HG02970 (cell line): Measurements from ENCODE around the gene GSTM3.
"Not testable (repeated sequence)": the region's sequence is repeated elsewhere in the genome, so short reads cannot be mapped to it uniquely, and the experiment has no call there.

Source experiments
- ATAC-seq: cut with Tn5 transposase; IDR thresholded peaks from one replicate; pipeline ENCODE4 v1.9.1; 2021; ENCODE audit warnings: mild to moderate bottlenecking, moderate library complexity, moderate number of reproducible peaks; ENCODE audit not compliant: unreplicated experiment, low FRiP score

The GSTM3 gene

DNA sequence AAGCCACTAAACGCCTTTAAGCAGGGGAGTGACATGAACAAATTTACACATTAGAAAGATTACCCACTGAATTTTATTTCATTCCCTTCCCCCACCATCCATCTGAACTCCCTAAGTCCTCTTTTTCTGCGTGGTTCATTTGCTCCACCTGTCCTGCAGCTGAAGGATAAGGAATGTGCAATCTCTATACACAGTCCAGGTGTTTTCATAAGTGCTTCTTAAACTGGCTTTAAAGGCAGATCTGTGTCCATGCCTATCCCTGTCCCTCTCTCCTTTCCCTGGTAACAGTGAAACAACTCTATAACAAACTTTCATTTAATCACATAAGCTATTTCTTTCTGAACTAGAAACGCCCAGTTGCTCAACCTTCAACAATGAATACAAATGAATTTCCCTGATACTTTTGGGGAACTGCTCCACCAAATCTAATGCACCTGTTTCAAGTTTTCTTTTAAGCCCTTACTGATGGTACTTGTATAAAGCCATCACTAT, 8.4 kb downstream of the GSTM3 start:
- no peak for ATAC-seq

DNA sequence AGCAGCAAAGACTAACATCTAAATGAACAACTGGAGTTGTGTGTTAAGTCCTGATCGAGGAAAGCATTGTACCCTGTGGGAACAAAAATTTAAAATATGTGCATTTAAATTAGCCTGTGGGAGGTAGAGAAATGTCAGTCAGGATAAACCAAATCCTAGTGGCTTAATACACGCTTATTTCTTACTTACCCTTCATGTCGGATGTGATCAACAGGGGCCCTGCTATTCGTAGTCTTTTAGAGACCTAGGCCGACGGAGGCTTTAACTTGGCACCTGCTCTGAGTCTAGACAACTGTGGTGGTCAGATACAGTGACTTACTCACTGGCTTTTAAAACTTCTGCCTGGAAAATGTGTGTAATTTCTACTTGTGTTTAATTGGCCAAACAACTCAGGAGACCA, 10.2 kb downstream of the GSTM3 start:
- no peak for ATAC-seq

DNA sequence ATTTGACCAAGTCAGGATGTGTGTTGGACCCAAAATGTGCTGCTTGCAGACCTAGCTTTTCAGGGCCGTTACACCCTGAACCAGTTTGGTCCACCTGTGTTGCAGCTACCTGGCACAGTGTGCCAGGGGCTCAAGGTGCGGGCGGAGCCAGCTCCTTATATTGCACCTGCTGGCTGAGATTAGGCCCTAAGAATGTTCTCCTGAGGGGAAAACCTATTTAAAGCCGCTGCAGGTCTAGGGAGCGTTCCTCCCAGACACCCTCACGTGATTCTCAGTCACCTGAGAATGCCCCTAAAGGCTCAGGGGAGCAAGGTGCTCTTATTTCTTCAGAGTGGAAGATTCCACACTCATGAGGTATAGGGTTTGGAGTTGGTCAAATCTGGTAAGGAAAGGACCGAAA, 12.0 kb downstream of the GSTM3 start:
- ATAC-seq, result no peak

DNA sequence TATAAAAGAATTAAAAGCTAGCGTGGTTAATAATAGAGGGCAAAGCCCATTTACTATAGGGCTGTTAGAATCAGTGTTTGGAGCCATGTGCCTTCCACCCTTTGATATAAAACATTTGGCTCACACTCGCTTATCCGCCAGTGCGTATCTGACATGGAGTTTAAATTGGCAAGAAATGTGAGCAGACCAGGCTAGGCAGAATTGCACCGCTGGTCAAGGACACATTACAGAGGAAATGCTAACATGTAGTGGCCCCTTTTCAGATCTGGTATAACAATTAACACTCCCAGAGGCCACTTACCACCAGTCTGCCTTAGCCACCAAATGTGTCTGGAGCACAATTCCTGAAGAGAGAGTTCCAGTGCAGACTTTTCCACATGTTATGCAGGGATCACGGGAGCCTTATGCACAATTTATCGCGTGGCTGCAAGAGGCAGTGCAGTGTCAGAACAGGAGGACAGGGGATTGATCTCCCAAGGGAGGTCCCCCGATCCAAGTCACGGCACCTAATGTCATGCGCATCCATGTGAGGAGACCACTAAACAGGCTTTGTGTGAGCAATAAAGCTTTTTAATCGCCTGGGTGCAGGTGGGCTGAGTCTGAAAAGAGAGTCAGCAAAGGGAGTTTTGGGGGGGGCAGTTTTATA, 14.0 kb downstream of the GSTM3 start:
- ATAC-seq, result no peak

DNA sequence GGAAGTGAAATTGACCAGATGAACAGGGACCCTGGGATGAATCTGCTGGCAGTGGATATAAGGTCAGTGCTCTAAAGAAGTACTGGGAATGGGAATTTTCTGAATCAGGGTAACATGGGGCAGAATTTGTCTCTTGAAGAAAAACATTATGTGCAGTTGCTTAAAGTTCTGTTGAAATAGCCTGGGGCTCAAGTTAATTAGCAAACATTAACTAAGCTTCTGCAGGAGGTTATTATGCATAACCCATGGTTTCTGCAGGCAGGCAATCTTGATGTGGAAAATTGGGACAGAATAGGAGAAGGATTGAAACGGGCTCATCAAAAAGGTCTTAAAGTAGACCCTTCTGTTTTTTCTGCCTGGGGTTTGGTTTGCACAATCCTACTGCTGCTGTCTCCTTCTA, 14.8 kb downstream of the GSTM3 start:
- ATAC-seq, result no peak

DNA sequence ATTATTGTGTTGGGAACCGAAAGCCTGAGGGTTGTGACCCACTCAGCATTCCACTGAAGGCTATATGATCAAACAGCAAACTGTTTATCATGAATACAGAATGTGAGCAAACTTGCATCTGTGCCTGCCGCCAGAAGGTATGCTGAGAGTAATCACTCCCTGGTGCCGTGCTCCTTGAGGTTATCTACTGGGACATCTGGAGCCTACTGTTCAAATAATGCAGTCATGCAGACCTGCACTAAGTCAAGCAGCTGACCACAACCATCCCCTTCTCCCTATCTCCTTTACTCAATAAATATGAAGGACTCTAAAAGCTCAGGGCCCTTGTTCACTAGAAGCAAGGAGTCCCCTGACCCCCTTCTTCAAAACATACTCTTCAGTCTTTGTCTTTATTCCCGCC, 15.3 kb downstream of the GSTM3 start:
- ATAC-seq, result no peak

DNA sequence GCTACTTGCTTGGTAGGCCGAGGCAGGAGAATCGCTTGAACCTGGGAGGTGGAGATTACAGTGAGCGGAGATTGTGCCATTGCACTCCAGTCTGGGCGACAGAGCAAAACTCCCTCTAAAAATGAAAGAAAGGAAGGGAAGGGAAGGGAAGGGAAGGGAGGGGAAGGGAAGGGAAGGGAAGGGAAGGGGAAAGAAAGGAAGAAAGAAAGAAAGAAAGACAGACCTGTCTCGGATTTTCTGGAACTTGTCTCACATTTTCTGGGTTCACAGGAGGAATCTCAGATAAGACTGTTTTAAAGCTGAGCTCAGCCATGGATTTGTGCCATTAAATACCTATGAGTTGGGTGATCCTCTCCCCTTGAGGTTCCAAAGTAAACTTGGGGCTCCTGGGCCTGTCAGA, 15.9 kb downstream of the GSTM3 start:
- ATAC-seq, result no peak

DNA sequence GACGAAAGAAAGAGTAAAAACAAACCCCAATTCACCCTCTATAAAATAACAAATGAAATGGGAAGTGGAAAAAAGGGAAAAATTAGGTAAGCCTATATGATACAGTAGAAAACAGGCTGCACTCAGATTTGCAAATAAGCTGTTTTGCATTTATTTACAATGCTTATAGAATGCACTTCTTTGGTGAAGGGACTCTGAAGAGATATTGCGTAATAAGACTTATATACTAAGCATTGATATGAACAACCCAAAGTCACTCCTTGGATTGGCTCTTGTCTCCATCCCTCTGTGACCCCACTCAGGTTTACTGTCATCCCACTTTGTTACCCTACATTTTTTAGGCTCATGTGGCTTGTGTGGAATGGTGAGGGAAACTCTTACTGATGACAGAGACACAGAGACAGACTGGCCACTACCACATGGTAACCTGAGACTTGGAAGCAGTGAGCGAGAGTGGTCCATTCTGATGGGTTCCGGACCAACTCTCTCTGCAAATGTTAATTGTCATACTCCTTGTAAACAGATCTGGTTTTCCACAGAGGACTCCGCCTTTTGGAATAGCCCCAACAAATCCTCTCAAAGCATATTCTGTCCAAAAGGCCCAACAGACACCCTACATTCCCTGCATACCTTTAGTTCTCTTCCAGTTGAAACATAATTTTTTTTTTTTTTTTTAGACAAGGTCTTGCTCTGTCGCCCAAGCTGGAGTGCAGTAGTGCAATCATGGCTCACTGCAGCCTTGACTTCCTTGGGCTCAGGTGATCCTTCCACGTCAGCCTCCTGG, 17.7 kb downstream of the GSTM3 start:
- ATAC-seq, result no peak

DNA sequence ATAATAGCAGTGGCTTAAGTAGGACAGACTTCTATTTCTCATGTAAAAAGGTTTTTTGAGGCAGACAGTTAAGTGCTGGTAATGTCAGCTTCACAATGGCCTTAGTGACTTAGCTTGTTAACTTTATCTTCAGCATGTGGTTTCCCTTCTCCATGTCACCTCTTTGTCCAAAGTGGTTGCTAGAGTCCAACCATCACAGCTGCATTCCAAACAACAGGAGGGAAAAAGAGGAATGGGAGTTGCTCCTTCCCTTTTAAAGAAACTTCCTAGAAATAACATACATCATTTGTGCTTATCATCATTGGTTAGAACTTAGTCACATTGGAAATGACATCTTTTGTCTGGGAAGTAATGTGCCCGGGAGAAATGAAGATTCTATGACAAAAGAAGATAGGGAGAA, 18.9 kb downstream of the GSTM3 start:
- no peak for ATAC-seq

DNA sequence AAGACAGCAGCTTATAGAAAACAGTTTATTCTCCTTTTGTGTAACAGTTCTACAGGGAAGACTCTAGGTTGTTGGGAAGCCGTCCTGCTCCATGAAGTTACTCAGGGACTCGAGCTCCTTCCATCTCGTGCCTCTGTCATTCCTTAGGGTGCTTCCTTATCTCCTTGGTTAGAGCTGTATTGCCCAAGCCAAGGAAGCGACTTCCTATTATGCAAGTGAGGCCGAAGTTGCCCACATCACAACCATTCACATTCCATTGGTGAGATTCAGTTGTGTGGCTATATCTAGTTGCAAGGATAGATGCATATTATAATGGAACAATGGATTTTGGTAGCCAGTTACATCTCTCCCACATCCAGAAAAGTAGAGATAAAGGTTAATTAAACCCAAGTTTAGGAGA, 19.8 kb downstream of the GSTM3 start:
- ATAC-seq, result no peak

DNA sequence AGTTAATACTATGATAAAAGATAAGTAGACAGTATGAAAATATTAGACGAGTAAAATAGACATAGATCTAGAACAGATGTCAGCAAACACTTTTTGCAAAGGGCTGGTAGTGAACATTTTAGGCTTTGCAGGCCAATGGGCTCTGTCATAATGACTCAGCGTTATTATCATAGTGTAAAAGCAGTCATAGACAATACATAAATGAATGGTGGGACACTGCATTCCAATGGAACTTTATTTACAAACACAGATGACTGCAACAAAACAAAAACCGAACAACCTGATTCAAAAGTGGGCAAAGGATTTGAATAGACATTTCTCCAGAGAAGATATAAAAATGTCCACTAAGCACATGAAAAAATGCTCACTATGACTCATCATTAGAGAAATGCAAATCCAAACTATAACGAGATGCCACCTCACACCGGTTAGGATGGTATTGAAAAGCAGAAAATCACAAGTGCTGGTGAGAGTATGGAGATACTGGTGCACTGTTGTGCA, 21.5 kb downstream of the GSTM3 start:
- ATAC-seq, result no peak

DNA sequence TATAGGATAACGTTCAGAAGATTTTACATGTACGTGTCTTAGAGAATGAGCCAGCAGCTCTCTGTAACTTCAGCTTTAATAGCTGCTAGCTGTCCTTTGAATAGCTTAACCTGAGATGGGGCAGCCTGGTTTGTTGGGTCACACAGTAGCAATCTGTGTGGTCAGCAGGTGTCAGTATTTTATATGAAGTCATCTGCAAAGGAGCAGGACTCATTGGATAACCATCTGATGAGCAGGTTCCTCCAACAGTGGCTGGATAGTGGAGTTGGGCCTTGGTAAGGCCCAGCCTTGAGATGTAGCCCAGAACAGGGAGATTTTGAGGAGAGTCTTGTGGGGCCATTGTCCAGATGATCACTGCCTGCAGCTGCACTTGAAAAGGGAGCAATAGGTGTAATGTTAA, 22.3 kb downstream of the GSTM3 start:
- no peak for ATAC-seq

DNA sequence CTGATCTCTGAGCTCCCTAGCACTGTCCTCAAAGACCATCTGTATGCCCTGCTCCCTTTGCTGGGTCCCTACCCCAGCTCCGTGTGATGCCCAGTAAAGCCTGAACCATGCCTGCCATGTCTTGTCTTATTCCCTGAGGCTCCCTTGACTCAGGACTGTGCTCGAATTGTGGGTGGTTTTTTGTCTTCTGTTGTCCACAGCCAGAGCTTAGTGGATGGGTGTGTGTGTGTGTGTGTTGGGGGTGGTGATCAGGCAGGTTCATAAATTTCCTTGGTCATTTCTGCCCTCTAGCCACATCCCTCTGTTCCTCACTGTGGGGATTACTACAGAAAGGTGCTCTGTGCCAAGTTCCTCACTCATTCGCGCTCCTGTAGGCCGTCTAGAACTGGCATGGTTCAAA, 23.1 kb downstream of the GSTM3 start:
- ATAC-seq, result no peak

DNA sequence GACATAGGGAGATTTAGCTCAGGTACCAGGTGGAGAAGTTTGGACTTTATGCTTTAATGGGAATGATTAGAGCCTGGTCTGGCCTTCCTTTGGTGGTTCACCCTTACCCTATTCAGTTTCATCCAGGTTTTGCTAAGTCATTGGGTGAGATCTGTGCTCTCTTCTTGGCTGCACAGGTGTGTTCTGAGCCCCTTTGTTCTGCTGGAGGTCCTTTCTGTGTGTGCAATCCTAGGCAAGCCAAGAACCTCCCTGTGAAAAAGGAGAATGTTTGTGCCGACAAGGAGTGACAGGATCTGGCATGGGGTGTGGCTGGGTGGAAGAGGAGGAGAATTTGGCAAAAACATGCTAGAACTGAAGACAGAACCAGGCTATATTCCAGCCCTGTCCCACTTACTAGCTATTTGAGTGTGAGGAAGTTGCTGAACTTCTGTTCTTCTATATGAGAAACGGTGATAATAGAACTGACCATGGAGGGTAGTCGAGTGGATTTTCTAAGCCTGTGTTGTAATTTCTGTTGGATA, 24.2 kb downstream of the GSTM3 start:
- no peak for ATAC-seq

DNA sequence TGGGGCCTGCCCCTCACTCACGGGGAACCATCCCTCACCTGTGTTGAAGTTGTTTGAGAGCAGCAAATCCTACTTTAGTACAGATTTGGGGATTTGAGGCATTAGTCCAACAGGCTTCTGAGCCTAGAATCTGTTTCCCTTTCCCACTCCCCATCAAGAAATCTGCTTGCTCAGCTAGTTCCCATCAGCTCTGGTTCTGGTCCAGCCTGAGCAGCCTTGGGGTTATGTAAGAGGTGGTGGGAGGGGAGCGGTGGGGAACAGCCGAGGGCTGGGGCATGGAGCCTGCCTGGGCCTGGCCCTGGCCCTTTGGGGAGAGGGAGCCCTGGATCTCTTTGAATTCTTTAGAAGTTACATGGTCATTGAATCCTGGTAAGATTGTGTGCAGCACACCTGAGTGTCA, 24.7 kb downstream of the GSTM3 start:
- no peak for ATAC-seq

DNA sequence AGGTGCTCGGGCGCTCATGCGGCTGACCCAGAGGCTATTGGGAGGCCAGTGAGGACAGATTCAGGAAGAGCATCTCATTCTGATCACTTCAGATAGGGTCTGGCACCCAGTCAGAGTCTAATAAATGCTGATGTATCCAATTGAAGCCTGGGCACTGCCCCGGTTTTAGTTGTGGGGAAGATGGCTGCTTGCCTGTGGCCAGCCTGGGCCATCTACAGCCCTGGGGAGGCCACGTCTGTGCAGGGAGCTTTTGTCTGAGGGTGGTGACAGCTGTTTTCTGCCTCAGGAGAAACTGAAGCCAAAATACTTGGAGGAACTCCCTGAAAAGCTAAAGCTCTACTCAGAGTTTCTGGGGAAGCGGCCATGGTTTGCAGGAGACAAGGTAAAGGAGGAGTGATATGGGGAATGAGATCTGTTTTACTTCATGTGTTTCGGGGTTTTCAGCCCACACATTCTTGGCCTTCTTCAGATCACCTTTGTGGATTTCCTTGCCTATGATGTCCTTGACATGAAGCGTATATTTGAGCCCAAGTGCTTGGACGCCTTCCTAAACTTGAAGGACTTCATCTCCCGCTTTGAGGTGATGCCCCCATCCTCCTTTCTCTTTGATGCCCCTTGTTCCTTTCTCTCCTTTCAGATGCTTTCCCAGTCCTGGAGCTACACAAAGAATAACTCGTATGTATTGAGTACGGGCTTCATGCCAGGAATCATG, 26.0 kb downstream of the GSTM3 start:
- ATAC-seq, result no peak

DNA sequence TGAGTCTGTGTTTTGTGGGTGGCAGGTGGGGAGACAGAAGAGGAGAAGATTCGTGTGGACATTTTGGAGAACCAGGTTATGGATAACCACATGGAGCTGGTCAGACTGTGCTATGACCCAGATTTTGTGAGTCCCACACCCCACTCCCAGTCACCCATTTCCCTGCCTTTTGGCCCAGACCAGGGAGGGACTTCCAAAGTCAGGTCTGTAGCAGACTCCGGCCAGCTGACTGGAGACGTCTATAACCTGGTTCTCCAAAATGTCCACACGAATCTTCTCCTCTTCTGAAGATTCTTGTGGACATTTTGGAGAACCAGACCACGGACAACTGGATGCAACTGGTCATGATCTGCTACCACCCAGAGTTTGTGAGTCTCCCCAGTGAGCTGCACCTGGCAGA, 27.2 kb downstream of the GSTM3 start:
- no peak for ATAC-seq

DNA sequence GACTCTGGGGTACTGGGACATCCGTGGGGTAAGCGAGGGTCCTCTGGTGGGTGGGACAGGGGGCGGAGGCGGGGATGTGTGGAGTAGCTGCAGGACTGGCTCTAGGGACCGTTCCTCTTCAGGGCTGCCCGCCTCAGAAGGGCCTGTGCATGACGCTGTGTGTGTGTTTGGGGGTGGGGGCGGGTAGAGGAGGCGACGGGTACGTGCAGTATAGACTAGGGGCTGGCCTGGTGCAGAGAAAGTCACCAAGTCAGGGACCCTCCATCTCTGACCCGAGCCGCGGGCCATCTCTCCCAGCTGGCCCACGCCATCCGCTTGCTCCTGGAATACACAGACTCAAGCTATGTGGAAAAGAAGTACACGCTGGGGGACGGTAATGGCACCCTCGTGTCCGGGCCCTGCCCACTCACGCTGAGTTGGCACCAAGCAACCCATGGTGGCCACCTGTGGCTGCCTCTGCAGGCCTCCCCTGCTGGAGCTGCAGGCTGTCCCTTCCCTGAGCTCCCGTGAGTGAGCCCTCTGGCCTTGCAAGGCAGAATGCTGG, 28.4 kb downstream of the GSTM3 start:
- no peak for ATAC-seq

DNA sequence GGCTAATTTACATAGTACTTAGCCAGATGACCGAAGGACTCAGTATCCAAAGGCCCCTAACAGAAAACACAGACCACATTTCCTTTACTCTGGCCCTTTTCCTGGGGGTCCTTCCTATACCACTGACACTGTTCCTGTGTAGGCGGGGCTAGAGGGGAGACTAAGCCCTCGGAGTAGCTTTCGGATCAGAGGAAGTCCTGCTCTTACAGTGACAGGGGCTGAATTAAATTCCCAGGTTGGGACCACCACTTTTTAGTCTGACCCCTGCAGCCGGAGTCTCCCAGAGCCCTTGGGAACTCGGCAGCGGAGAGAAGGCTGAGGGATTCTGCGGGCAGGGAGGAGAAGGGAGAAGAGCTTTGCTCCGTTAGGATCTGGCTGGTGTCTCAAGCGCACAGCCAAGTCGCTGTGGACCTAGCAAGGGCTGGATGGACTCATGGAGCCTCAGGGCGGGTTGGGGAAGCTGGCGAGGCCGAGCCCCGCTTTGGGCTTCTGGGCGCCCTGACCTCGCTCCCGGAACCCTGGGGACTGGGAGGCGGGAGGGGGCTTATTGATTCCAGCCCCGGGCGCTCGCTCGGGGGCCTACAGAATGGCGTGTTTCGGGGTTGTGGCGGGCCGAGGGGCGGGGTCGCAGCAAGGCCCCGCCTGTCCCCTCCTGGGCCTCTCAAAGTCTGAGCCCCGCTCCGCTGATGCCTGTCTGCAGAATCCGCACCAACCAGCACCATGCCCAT, 29.1 kb downstream of the GSTM3 start, which contains the start of gene GSTM5:
Gene GSTM5, plus strand, starts transcription at position 659 of the 728 bp plus-strand sequence. Its CDS starts 62 bp downstream, at position 721.
- ATAC-seq, result not testable (repeated sequence)

DNA sequence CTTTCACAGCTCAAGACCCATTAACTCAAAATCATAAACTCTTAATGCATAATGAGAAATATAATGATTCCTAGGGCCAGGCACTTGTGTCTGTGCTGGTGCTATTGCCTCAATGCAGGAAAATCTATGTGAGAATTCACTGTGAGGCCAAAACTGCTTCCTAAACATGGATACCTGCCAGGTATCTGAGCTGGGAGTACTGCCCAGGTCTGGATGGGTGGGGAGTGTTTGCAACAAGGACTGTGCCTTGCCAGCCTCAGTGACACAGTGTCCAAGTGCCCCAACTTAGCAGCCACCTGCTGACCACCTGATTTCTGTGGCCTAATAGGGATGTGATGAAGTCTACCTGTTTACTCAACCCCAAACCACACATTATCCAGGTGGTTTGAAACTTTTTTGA, 31.0 kb downstream of the GSTM3 start:
- ATAC-seq, result not testable (repeated sequence)
